GM19372 (cell line): ENCODE data around the gene NBEA.
A peak's percentile ranks its signal among the peaks of the same experiment; 100 is the strongest.
"Not testable (repeated sequence)": the region's sequence is repeated elsewhere in the genome, so short reads cannot be mapped to it uniquely, and the experiment has no call there.

Experiments used
- ATAC-seq: cut with Tn5 transposase; IDR thresholded peaks from one replicate; pipeline ENCODE4 v1.9.1; 2021; ENCODE audit warnings: mild to moderate bottlenecking, low read depth, moderate library complexity; ENCODE audit not compliant: unreplicated experiment

NBEA gene, protein sequence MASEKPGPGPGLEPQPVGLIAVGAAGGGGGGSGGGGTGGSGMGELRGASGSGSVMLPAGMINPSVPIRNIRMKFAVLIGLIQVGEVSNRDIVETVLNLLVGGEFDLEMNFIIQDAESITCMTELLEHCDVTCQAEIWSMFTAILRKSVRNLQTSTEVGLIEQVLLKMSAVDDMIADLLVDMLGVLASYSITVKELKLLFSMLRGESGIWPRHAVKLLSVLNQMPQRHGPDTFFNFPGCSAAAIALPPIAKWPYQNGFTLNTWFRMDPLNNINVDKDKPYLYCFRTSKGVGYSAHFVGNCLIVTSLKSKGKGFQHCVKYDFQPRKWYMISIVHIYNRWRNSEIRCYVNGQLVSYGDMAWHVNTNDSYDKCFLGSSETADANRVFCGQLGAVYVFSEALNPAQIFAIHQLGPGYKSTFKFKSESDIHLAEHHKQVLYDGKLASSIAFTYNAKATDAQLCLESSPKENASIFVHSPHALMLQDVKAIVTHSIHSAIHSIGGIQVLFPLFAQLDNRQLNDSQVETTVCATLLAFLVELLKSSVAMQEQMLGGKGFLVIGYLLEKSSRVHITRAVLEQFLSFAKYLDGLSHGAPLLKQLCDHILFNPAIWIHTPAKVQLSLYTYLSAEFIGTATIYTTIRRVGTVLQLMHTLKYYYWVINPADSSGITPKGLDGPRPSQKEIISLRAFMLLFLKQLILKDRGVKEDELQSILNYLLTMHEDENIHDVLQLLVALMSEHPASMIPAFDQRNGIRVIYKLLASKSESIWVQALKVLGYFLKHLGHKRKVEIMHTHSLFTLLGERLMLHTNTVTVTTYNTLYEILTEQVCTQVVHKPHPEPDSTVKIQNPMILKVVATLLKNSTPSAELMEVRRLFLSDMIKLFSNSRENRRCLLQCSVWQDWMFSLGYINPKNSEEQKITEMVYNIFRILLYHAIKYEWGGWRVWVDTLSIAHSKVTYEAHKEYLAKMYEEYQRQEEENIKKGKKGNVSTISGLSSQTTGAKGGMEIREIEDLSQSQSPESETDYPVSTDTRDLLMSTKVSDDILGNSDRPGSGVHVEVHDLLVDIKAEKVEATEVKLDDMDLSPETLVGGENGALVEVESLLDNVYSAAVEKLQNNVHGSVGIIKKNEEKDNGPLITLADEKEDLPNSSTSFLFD (N-terminal part only)

DNA sequence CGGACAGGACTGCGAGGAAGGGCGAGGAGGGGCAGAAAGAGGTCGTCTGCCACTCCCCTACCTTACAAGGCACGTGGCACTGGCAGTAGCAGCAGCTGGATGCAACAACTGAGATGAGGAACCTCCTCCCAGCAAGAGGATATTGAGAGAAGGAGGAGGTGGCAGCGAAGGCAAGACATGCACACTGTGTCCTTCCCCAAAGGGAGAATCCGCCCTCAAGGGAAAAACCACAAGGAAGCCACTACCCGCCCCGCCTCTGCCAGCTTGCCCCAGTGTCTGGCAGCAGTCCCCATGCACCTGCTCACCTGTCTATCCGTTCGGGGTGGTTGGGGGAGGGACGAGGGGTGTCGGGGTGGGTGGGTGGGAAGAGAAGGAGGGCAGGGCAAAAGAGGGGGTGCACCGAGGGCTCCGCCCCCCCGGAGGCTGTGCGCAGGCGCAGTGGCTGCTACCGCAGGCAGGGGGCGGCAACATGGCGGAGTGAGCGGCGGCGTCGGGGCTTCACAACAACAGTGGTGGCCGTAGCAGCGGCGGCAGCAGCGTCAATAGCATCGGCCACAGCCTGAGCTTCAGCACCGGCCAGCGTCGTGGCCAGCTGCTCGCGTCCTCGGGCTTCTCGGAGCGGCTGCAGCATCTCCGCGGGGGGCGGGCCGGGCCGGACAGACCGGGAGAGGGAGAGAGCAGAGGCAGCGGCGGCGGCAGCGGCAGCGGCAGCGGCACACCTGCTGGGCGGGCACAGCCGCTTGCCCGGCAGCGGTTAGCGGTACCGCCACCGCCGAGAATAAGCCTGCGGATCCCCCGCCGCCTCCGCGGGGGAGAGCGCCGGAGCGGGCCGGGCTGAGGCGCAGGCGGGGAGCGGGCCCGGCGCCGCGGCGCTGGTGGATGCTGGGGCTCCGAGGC is at the start of gene NBEA:
TSS of gene NBEA (plus strand) at position 436 of the 897 bp plus-strand sequence. CDS start 551 bp downstream, outside the sequence.
- ATAC-seq = peak; percentile 66

DNA sequence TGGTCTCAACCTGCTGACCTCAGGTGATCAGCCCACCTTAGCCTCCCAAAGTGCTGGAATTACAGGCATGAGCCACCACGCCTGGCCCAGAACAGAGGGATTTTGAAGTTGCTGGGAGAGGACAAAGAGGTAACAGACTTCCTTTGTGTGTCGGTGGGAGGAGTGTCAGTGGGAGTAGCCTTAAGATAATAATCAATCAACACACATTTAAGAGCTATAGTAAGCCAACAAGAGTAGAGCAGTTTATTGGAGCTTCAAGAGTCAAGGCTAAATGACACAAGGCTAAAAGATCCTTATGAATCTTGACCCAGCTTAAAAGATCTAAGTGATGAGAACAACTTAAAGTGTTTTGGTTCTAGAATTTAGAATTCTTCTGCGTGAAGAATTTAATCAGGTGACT is 47.3 kb upstream of the NBEA start:
- ATAC-seq = no peak

DNA sequence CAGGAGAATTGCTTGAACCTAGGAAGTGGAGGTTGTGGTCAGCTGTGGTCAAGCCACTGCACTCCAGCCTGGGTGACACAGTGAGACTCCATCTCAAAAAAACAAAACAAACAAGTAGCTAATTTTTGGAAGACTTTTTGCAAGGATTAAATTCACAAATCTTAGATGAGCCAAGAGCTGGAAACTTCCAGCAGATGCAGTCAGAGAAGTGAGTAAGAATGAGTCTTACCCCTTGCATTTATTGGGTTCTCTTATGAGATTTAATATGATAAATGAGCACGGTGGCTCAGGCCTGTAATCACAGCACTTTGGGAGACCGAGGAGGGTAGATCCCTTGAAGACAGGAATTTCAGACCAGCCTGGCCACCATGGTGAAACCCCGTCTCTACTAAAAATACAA is 44.9 kb upstream of the NBEA start:
- no peak for ATAC-seq

DNA sequence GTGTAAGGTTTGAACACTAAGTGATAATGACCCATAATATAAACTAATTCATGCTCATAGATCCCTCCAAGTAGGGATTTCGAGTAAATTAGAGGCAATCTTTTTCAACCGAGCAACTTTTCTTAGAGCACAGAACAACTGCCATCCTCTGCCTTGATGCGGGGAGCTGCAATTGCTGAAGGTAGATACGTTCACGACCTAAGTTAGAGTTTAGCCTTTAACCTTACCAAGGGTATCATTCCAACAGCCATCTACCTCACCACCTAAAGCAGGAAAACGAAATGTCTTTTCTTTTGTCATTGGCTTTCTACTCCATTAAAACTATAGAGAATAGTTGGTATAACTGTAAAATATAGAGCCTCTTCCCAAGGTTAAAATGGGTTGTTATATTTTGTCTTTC is 42.2 kb upstream of the NBEA start:
- no peak for ATAC-seq

DNA sequence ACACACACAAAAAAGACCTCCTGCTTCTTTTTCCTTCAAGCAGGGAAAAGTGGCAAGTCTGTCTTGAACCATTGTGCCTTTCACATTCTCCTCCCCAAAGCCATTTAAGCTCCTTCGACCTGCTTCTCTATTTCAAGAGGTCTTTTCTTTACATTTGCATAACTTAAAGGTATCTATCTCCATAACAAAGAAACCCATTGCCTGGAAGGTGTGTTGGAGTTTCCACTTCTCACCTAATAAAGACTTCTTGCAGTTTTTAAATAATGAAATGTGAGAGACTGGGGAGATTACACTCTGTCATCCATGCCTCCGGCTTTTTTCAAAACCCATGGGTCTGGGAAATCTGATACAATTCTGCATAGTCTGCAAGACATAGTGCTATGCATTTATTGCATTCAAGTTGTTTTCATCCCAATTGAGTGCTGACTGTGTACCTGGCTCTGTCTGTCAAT is 41.8 kb upstream of the NBEA start:
- ATAC-seq = no peak

DNA sequence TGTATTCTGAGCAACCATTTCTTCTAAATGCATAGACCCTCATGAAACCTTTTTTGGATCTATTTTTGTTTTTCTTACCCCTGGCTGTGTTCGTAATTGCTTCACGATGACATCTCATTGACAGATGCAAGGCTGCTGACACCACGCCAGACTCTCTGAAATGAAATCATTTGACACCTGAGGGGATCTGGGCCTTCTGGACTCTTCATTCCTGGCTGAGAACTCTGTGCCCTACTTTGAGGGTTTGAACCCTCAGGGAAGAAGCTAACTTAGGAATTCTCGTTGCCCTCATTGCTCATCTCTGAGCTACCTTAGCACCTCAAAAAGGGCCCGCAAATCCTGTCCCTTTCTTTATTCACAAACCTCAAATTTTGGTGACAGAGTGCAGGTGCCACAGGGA is 40.5 kb upstream of the NBEA start:
- no peak for ATAC-seq

DNA sequence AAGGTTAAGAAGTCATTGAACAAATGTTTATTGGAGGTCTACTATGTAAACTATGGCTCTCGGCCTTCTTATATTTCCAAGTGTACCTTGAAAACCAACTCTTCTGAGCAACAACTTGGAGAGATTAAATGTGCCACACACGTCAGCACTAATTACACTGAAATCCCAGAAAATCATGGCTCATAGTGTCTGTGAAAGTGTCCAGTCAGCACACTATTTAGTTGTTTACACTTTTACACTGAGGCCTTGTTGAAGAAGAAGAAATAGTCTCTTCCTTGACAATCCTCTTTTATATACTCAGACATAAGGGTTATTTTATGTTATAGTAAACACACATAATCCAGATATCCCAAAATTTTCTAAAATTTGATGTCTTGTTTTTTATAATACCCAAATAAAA is 30.9 kb upstream of the NBEA start:
- ATAC-seq = no peak

DNA sequence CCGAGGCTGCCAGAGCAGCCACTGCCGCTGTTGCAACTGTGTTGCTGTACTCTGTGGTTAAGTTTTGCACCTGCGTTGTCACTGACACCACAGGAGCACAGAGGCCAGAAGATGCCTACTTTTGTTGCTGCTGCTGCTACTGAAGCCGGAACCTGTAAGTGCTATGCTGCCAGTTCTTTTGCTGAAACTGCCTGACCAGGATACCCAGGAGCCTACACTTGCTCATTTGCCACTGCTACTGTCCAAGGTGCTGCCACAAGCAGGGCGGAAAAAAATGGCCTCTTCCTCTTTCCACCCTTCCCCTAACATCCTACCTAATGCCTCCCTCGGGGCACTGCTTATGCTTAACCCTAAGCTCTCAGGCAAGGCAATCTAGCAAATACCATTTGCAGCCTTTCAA is 29.0 kb upstream of the NBEA start:
- ATAC-seq = no peak

DNA sequence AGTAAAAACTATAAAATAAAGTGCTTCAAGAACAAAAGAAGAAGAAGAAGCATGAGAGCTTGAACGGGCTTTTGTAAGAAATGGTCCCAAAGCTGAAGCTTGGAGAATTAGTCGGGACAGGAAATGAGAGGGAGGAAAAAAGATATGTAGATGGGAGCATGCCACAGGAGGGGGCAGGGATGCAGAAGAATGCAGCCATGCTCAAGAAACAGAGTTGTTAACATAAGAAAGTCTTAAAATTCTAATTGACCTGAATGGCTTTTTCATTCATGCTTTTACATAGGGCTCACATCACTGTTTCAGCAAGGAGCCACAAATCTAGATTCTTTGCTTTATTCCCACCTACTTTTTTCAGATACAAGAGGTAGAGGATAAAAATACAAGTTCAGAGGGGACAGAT is 27.7 kb upstream of the NBEA start:
- ATAC-seq = no peak

DNA sequence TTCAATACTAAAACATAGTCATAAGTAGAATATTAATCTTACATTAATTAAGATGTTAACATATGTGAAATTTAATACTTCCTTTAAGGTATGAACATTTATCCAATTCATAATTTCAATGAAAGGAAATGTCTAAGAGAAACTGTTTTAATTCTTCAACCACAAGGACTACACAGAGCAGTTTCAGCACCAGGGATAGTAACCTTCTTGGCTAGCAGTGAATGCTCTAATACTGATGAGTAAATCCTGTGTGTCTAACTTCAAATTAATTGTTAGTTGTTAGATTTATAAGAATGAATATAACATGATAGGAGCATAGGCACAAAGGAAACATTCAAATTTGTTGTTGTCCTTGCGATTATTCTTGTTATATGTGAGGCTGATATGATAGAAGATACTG is 15.6 kb upstream of the NBEA start:
- no peak for ATAC-seq

DNA sequence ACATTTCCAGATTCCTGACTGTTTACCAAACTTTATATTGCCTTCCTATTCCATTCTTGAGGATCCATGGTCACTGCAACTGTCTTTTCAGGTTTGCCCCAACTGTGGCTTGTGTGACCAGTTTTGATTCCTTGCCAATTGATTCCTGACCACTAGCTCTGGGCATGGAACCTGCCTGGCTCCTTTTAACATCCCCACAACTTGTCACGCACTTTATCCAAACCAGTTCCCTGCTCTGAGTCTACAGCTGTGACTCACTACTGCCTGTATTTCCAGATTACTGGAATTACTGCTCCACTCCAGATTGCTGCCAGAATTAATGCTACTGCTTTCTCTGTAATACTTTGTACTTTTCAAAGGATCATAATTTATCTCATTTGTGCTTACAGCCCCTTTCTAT is 13.4 kb upstream of the NBEA start:
- ATAC-seq = not testable (repeated sequence)

DNA sequence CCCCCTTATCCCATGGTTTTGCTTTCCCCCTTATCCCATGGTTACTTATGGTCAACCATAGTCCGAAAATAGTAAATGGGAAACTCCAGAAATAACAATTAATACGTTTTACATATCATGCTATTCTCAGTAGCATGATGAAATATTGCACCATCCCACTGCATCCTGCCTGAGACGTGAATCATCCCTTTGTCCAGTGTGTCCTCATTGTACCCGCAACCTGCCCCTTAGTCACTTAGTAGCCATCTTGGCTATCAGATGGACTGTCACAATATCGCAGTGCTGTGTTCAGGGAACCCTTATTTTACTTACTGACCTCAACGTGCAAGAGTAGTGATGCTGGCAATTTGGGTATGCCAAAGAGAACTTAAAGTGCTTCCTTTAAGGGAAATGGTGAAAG is 10.5 kb upstream of the NBEA start:
- ATAC-seq = no peak

DNA sequence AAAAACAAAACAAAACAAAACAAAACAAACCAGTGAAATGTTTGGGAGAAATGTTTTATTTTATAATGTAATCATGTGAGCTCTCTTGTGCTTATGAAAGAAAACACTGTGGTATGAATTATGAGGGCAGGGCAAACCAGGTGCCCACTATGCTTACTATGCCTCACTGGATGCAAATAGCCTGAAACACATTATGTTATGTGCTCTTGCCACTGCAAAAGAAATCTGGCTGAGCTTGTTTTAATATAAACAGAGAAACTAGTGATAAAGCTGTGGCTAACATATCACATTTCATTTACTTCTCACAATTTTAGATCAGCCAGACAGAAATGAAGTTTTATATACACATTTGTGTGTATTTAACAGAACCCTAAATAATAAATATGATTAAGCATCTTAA is 8.7 kb upstream of the NBEA start:
- ATAC-seq = no peak

DNA sequence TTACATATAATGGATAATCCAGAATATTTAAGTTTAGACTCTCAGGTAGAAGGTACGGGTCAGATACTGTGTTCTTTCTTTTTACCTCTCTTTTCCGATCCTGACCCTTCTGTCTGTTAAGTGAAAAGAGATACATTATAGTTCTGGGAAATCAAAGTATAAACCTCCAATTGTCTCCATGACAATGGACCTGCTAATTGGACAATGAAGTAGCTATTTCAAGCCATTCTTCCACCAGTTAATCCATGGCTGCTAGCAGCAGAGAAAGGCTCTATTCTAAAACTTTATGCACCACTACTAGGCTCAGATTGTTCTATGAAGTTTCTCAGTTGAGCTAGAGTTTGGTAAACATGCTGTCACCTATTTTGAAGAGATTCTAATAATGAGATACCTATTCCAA is 8.3 kb upstream of the NBEA start:
- no peak for ATAC-seq

DNA sequence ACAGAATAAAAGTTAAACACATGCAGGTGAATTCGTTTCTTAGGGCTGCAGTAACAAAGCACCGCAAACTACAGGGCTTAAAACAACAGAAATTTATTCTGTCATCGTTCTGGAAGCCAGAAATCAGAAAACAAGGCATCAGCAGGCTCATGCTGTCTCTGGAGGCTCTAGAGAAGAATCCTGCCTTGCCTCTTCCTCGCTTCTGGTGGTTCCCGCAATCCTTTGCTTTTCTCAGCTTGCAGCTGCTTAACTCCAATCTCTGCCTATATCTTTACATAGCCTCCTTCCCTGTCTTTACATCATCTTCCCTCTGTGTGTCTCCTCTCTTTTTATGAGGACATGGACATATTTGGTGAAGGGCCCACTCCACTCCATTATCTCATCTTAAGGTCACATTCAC is 6.2 kb upstream of the NBEA start:
- ATAC-seq = no peak

DNA sequence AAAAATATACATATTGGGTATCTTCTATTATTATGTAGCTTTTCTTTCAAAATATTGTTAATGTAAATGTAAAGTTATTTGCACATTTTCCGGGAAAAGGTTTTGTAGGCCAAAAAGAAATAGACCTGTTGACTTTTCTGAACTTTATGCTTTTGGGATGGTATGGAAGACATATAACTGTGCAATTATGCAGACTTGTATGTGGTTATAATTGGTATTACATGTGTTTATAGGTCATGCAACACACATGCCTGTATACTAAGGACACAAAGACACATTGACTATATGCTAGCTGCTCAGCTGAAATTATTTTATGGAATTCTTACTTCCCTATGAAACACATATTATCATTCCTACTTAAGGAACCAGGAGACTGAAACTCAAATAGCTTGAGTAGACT is 2.3 kb upstream of the NBEA start:
- ATAC-seq = no peak

DNA sequence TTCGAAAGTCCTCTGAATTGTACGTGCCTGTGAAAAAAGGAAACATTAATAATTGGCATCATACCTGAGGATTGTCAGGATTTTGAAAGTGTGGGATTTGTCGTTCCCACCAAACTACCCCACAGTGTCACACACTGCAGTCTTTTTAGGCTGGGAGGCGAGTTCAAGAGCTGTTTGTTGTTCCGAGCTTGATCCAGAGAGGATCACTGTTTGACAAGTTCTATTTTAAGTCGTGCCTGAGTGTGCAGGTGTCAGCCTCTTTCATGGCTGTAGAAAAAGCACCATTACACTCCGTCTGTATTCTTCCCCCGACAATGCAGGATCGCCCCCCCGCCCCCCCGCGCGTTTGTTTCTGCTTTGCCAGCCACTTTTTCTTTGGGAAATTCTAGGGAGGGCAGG is 635 bp upstream of the NBEA start:
- ATAC-seq = no peak

DNA sequence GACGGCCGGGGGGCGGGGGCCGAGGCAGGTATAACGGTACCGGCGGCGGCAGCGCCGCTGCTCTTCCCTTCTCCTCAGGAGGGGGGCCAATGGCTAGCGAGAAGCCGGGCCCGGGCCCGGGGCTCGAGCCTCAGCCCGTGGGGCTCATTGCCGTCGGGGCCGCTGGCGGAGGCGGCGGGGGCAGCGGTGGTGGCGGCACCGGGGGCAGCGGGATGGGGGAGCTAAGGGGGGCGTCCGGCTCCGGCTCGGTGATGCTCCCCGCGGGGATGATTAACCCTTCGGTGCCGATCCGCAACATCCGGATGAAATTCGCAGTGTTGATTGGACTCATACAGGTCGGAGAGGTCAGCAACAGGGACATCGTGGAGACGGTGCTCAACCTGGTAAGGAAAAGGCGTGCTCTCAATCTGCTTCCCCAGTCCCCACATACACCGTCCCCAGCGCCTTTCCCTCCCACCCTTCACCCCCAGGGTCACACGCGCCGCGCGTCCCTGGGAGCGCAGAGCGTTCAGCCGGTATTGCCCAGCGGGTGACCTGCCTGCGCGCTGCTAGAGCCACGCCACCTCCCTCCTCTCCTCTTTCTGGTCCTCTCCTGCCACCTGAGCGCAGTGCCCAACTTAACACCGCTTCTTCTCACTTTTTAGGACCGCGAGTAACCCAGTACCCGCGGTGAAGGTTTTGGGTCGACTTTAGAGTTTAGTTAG is 814 bp downstream of the NBEA start:
- peak; percentile 11 for ATAC-seq

DNA sequence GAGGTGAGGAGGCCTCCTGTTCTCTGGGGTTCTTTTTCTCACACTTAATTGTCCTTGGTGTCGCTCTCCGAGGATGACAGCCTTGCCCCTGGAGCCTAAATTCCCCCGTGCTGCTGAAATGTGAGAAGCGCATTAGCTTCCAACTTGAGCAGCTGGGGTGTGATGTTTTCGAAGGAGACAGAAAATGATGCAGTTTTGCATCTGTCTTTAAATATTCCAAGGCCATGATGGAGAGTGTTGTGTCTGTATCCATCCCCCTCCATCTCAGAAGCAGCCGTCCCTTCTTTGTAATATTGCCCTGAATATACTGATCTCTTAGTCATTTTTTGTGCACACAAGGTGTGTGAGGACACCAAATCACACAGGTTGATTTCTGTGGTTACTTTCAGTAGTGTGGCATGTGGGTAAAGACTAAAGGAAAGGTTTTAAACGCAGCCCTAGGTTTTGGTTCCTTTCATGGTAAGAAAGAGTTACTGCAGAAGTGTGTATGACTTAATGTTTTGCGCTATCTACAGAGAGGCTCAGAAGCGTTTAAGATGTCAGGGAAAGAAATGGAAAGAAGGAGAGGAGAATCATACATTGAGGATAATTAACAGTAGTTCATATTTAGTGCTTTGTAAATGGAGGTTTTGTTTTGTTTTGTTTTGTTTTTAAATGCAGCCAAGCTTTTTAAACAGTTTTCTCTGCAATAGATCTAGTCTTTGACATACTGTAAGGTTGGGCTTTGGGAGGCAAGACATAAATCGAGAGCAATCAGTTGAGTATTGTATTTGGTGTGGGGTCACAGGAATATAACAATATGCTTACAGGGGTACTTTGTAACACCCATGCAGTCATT is 1.6 kb downstream of the NBEA start:
- no peak for ATAC-seq
